Measurements from ENCODE around the gene GSTA4. TPM values are rescaled to one million over a fixed set of nuclear protein-coding genes. Genes with fewer than 3 reads are reported as not detected.

GSTA4 gene
- total and polyA plus RNA-seq, 2 of the 8 experiments (the other 6 are each of a cell fraction or from before 2014, with no cell fraction given): 13.9 to 21.6 TPM

DNA sequence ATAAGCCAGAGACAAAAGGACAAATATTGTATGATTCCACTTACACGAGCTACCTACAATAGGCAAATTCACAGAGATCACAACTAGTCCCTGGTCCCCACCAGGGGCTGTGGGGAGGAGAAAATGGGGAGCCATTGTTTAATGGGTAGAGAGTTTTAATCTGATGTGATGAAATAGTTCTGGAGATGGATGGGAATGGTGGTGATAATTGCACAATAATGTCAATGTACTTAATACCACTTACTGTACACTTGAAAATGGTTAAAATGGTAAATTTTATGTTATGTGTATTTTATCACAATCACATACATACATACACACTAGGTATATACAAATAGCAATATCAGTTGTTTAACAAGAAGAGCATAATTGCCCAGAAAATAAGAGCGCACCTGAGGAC lies 61.3 kb downstream of the GSTA4 start:
- ChIA-PET CTCF (ENCODE audit: partially characterized antibody) (interaction anchor here (1.4 kb wide), 1 partner anchor 13 kb away, joined by 3 read pairs; no protein-coding TSS in a partner anchor), POLR2A (ENCODE audit: partially characterized antibody) (no interaction called here)

More for the DNA sequence above, 61.3 kb downstream of the GSTA4 start:
- no peak overlapping the region for H4K91ac ChIP-seq (replicated peaks; ENCODE audit: insufficient read length, low read length)
- no peak overlapping the region for H3K4me3 ChIP-seq (ENCODE audit: extremely low read depth in 1 of 4, insufficient read depth in 2 of 4, low read depth in 3 of 4, low read length in 4 of 4)
- no peaks in the 10 kb centered on the region for H3K36me3 ChIP-seq (ENCODE audit: control insufficient read depth in 2 of 4, insufficient read depth in 4 of 4, low read length in 3 of 4)
- H3K18ac ChIP-seq (ENCODE audit: extremely low read depth, low read length): no peak overlapping the region
- TF ChIP-seq CEBPB (IDR thresholded peaks at IDR 0.05; ENCODE audit: low read depth, low read length) (no peak), CREB1 (IDR thresholded peaks at IDR 0.05) (no peak), KDM5A (IDR thresholded peaks at IDR 0.05; ENCODE audit: low read length) (no peak)
- no peak overlapping the region for H2BK15ac ChIP-seq (ENCODE audit: low read length)
- no peak overlapping the region for H2AK5ac ChIP-seq (ENCODE audit: low read depth, low read length)
- H3K23ac ChIP-seq (ENCODE audit: insufficient read length): no peak overlapping the region
- DNase-seq (ENCODE audit: low read depth in 1 of 2, low spot score in 2 of 2) (no peak), FAIRE-seq (no peak)
- no peaks in the 10 kb centered on the region for H3K23me2 ChIP-seq (ENCODE audit: low read depth, low read length)
- no peak overlapping the region for H3K4ac ChIP-seq (replicated peaks; ENCODE audit: insufficient read length, low read depth, low read length)
- H3K9me3 ChIP-seq (ENCODE audit: insufficient read depth in 2 of 2, low read depth in 1 of 2, low read length in 1 of 2): no peaks in the 10 kb centered on the region
- H3K4me1 ChIP-seq (replicated peaks in 1 of 4; ENCODE audit: control insufficient read depth in 3 of 4, insufficient read depth in 4 of 4, low read length in 3 of 4): peaks cover 0 to 2% (median 0%) of the 10 kb centered on the region in 4 experiments; a peak in 1 of 7 replicates
- H2BK20ac ChIP-seq (ENCODE audit: low read length): no peak overlapping the region
- H2BK5ac ChIP-seq (ENCODE audit: low read depth, low read length): no peak overlapping the region
- H3K27ac ChIP-seq (ENCODE audit: low read depth, low read length): no peak overlapping the region
- H3K79me1 ChIP-seq (ENCODE audit: low read depth, low read length): no peaks in the 10 kb centered on the region
- H4K8ac ChIP-seq (ENCODE audit: extremely low read depth, insufficient read depth, low read length): no peak overlapping the region
- H2BK120ac ChIP-seq (replicated peaks; ENCODE audit: low read depth, low read length): no peak overlapping the region
- no peak overlapping the region for H4K5ac ChIP-seq (ENCODE audit: insufficient read length, low read depth, low read length)
- no peak overlapping the region for H3K9ac ChIP-seq (replicated peaks in 1 of 4; ENCODE audit: extremely low read depth in 1 of 4, low read depth in 3 of 4, low read length in 3 of 4)
- no peak overlapping the region for H3K14ac ChIP-seq (ENCODE audit: insufficient read length)
- no peak overlapping the region for H3K4me2 ChIP-seq (ENCODE audit: insufficient read depth in 1 of 2, low read depth in 2 of 2, low read length in 2 of 2)
- no peak overlapping the region for H3K56ac ChIP-seq (replicated peaks; ENCODE audit: insufficient read length, low read depth, low read length)
- no peaks in the 10 kb centered on the region for H4K20me1 ChIP-seq (replicated peaks in 1 of 2; ENCODE audit: control insufficient read depth in 1 of 2, insufficient read depth in 2 of 2, low read length in 2 of 2)
- H2BK12ac ChIP-seq (ENCODE audit: low read depth, low read length): no peak overlapping the region
- WGBS, 2 experiments (ENCODE audit: extremely low coverage in 1 of 2, insufficient coverage in 1 of 2, insufficient read length in 1 of 2, insufficient replicate concordance in 2 of 2, low coverage in 1 of 2, low lambda C conversion rate in 2 of 2, missing lambda C conversion rate in 1 of 2): 91% methylated on average over 2 of the region's 2 CpGs; no CpG with 5 or more reads in 1 of the 2 experiments
- no peak overlapping the region for H2AFZ ChIP-seq (ENCODE audit: low read length)
- no peaks in the 10 kb centered on the region for H3K79me2 ChIP-seq (ENCODE audit: control insufficient read depth in 1 of 2, insufficient read depth in 2 of 2, low read length in 2 of 2)
- no peaks in the 10 kb centered on the region for H3K27me3 ChIP-seq (replicated peaks in 1 of 4; ENCODE audit: control insufficient read depth in 3 of 4, extremely low read depth in 1 of 4, insufficient read depth in 3 of 4, low read length in 3 of 4)

Data from H1 (cell line).